ENCODE data around the gene ARHGAP45.

DNA sequence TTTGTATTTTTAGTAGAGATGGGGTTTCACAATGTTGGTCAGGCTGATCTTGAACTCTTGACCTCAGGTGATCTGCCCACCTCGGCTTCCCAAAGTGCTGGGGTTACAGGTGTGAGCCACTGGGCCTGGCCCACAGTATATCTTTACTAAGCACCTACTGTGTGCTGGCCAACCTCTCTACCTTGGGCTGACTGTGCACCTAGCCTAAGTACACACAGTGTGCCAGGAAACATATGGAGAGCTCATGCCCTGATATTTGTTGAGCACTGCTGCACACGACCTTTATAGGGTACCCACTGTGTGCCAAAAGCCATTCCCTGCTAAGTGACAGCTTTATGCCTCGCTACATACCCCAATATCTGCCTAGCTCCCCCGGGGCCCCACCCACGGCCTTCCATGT is 6.3 kb upstream of the ARHGAP45 start:
- TF ChIP-seq, protein P1, sequence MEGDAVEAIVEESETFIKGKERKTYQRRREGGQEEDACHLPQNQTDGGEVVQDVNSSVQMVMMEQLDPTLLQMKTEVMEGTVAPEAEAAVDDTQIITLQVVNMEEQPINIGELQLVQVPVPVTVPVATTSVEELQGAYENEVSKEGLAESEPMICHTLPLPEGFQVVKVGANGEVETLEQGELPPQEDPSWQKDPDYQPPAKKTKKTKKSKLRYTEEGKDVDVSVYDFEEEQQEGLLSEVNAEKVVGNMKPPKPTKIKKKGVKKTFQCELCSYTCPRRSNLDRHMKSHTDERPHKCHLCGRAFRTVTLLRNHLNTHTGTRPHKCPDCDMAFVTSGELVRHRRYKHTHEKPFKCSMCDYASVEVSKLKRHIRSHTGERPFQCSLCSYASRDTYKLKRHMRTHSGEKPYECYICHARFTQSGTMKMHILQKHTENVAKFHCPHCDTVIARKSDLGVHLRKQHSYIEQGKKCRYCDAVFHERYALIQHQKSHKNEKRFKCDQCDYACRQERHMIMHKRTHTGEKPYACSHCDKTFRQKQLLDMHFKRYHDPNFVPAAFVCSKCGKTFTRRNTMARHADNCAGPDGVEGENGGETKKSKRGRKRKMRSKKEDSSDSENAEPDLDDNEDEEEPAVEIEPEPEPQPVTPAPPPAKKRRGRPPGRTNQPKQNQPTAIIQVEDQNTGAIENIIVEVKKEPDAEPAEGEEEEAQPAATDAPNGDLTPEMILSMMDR (IDR thresholded peaks at IDR 0.05): no peak
- TF ChIP-seq EP300 (IDR thresholded peaks at IDR 0.05): no peak
